Left lung (tissue), 10 donors: ENCODE results near the gene OOEP. TPM values are rescaled to one million over a fixed set of nuclear protein-coding genes. Genes with fewer than 3 reads are reported as not detected.

Experiments used
- ATAC-seq: fragments of 200-7000 bp; cut with Tn5 transposase; one replicate; pipeline ENCODE4 v1.9.1; 2020; ENCODE audit warnings: moderate library complexity
- DNase-seq, 4 donors: peaks; one replicate each; pipeline ENCODE4 v3.0.0-alpha.2; 2013 to 2020
- H3K27ac ChIP-seq, 2 donors: fragments of 200-600 bp; sonication (generic) in 1 of 2; one replicate each; pipeline versions ENCODE4 v1.5.0 to v1.8.0; 2020 to 2021
- H3K27me3 ChIP-seq, 2 donors: fragments of 200-600 bp; sonication (generic) in 1 of 2; one replicate each; pipeline versions ENCODE4 v1.5.0 to v1.8.0; 2020 to 2021
- H3K36me3 ChIP-seq, 2 donors: fragments of 200-600 bp; sonication (generic) in 1 of 2; one replicate each; pipeline versions ENCODE4 v1.5.0 to v1.8.0; 2020 to 2021
- H3K4me1 ChIP-seq, 2 donors: fragments of 200-600 bp; one replicate each; pipeline ENCODE4 v1.8.0; 2021
- H3K4me3 ChIP-seq, 2 donors: fragments of 200-600 bp; sonication (generic) in 1 of 2; one replicate each; pipeline versions ENCODE4 v1.5.0 to v1.8.0; 2020 to 2021; ENCODE audit warnings: mild to moderate bottlenecking in 1 of 2
- H3K9me3 ChIP-seq, 2 donors: fragments of 200-600 bp; sonication (generic) in 1 of 2; one replicate each; pipeline versions ENCODE4 v1.5.0 to v1.8.0; 2020 to 2021
- CTCF ChIP-seq, 2 donors: fragments of 200-600 bp; sonication (generic) in 1 of 2; IDR thresholded peaks; one replicate each; pipeline versions ENCODE4 v1.5.0 to v1.8.0; 2021; ENCODE audit warnings: antibody characterized with exemption in 2 of 2
- intact Hi-C, 2 donors: fragments of 100-400 bp; cut with DNase I; formaldehyde crosslinking; loops; one replicate each; pipeline versions ENCODE4 v1.11.2 to v1.14.2; 2022
- polyA plus RNA-seq, 6 donors: library from polyadenylated mRNA; unstranded; fragments of 120-200 nt; gene quantifications; one replicate each; pipeline ENCODE4 v1.2.1, GENCODE V29; 2013; ENCODE audit not compliant: insufficient read length in 6 of 6
- total RNA-seq, 2 donors: library from RNA; stranded (reverse); fragmentation: NEBNext Ultra II Directional; extraction: Animal tissue kit (Norgen Biotek cat#: 25700); gene quantifications; one replicate each; pipeline ENCODE4 v1.2.1, GENCODE V29; 2021
- donor health status: DM: no; HTN: yes; CAD: no.
- donor health status: DM: no; HTN: no; CAD: no.

OOEP gene
- total and polyA plus RNA-seq, 8 donors: 0.21 to 0.71 (median 0.31) TPM; not detected in 2

GRCh38 chr6:73377225-73377624 lies 7.5 kb upstream of the OOEP start:
- Histone ChIP-seq H3K9me3 (peaks cover 0 to 5% of the 10 kb centered on the region in 2 donors), H3K4me1 (no peaks in the 10 kb centered on the region), H3K4me3 (no peak overlapping the region), H3K27me3 (no peaks in the 10 kb centered on the region), H3K27ac (no peak overlapping the region), H3K36me3 (no peaks in the 10 kb centered on the region)
- intact Hi-C loops: no loop called here
- TF ChIP-seq CTCF (IDR thresholded peaks at IDR 0.05): no peak
- DNase-seq: no peak
- ATAC-seq: no peak

GRCh38 chr6:73375216-73375615 lies 5.5 kb upstream of the OOEP start:
- no peaks in the 10 kb centered on the region for H3K4me1 ChIP-seq
- no peak for DNase-seq
- H3K4me3 ChIP-seq: no peak overlapping the region
- intact Hi-C loops: no loop called here
- no peak for ATAC-seq
- peaks cover 0 to 20% of the 10 kb centered on the region in 2 donors for H3K9me3 ChIP-seq
- H3K27me3 ChIP-seq: no peaks in the 10 kb centered on the region
- TF ChIP-seq CTCF (IDR thresholded peaks at IDR 0.05): no peak
- no peaks in the 10 kb centered on the region for H3K36me3 ChIP-seq
- no peak overlapping the region for H3K27ac ChIP-seq

GRCh38 chr6:73372516-73372915 lies 2.8 kb upstream of the OOEP start:
- Histone ChIP-seq H3K27ac (no peak overlapping the region), H3K9me3 (peaks cover 0 to 20% of the 10 kb centered on the region in 2 donors), H3K36me3 (no peaks in the 10 kb centered on the region), H3K4me1 (no peaks in the 10 kb centered on the region), H3K4me3 (no peak overlapping the region), H3K27me3 (no peaks in the 10 kb centered on the region)
- TF ChIP-seq CTCF (IDR thresholded peaks at IDR 0.05): no peak
- ATAC-seq: no peak
- no peak for DNase-seq
- intact Hi-C loops: no loop called here

- no peak for DNase-seq
- Histone ChIP-seq H3K36me3 (no peaks in the 10 kb centered on the region), H3K4me3 (no peak overlapping the region), H3K9me3 (peaks cover 0 to 20% of the 10 kb centered on the region in 2 donors), H3K27me3 (no peaks in the 10 kb centered on the region), H3K4me1 (no peaks in the 10 kb centered on the region), H3K27ac (no peak overlapping the region)
- no peak for TF ChIP-seq CTCF (IDR thresholded peaks at IDR 0.05)
- intact Hi-C loops: no loop called here
- no peak for ATAC-seq
Observed at GRCh38 chr6:73371984-73372383, 2.3 kb upstream of the OOEP start.

GRCh38 chr6:73369157-73369556 lies 540 bp downstream of the OOEP start:
- intact Hi-C loops: no loop called here
- Histone ChIP-seq H3K27ac (no peak overlapping the region), H3K9me3 (peaks cover 0 to 20% of the 10 kb centered on the region in 2 donors), H3K4me1 (no peaks in the 10 kb centered on the region), H3K4me3 (no peak overlapping the region), H3K36me3 (no peaks in the 10 kb centered on the region), H3K27me3 (no peaks in the 10 kb centered on the region)
- no peak for TF ChIP-seq CTCF (IDR thresholded peaks at IDR 0.05)
- DNase-seq (no peak), ATAC-seq (no peak)
